B cell (primary cell): ENCODE data around the gene MAGEB4.

ENCODE experiments used
- CTCF ChIP-seq: fragments of 200-600 bp; IDR thresholded peaks from one replicate; pipeline ENCODE4 v1.8.0; 2022; ENCODE audit warnings: antibody characterized with exemption, mild to moderate bottlenecking
- EZH2 ChIP-seq: IDR thresholded peaks from 2 replicates; pipeline ENCODE4 v1.6.1; 2012; ENCODE audit warnings: borderline replicate concordance, low read depth, mild to moderate bottlenecking, moderate library complexity, low read length; ENCODE audit not compliant: insufficient read depth, poor library complexity, severe bottlenecking

GRCh38 chrX:30241724-30242415 is at the start of gene MAGEB4:
- TF ChIP-seq CTCF (no peak), EZH2 (no peak)
